Measurements from ENCODE around the gene YY1. TPM values are rescaled to one million over a fixed set of nuclear protein-coding genes. Genes with fewer than 3 reads are reported as not detected.
A peak's percentile ranks its signal among the peaks of the same experiment; 100 is the strongest.

Gene YY1
- total and polyA plus RNA-seq, 10 donors: 28.4 to 64.1 (median 56.9) TPM

DNA sequence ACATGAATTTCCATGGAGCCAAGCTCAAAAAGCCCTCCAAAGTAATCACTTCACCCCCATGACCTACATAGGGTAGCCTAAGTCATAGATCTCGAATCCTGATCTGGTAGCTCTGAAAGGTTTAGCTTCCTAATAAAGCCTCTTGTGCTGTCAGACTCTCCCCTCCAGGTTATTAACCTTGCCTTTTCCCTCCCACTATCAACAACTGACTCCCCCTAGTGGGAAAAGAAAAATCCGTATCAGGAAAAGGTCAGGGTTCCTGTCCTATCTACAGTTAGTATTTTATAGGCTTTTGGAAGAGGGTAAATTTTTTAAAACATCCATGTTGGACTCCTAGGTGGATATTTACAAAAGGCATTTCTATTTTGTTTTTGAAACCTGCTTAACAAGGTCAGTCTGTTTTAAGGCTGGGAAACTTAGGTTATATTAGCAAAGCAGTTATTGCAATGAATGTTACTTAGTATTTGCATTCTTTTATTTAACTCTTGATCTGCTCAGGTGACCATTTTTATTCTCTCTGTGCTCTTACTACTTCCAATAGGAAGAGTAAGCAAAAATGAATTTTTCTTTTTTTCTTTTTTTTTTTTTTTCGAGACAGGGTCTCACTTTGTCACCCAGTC is 8.0 kb downstream of the YY1 start:
- Histone ChIP-seq H3K36me3 (peaks cover 0 to 7% (median 0%) of the 10 kb centered on the region in 6 donors), H3K27me3 (replicated peaks in 1 of 7) (no peaks in the 10 kb centered on the region), H3K4me3 (no peak overlapping the region), H3K27ac (peak overlapping the region in 4 of 8 donors; percentile 8 to 64 (median 30)), H3K4me1 (peaks cover 61 to 100% (median 92%) of the 10 kb centered on the region in 6 donors), H3K9me3 (no peaks in the 10 kb centered on the region)
- TF ChIP-seq POLR2AphosphoS5 (IDR thresholded peaks at IDR 0.05) (no peak), CTCF (IDR thresholded peaks at IDR 0.05 in 8 of 11, conservative IDR thresholded peaks at IDR 0.05 in 3 of 11) (peak in 9 of 11 experiments; percentile 26 to 58 (median 47))
- intact Hi-C loops (cut with DNase I; ENCODE audit: low total_unique reads): no loop called here
- 25 to 33% (median 29%) methylated on average over 3 of the region's 3 CpGs for WGBS, 5 donors
- no peak for DNase-seq

DNA sequence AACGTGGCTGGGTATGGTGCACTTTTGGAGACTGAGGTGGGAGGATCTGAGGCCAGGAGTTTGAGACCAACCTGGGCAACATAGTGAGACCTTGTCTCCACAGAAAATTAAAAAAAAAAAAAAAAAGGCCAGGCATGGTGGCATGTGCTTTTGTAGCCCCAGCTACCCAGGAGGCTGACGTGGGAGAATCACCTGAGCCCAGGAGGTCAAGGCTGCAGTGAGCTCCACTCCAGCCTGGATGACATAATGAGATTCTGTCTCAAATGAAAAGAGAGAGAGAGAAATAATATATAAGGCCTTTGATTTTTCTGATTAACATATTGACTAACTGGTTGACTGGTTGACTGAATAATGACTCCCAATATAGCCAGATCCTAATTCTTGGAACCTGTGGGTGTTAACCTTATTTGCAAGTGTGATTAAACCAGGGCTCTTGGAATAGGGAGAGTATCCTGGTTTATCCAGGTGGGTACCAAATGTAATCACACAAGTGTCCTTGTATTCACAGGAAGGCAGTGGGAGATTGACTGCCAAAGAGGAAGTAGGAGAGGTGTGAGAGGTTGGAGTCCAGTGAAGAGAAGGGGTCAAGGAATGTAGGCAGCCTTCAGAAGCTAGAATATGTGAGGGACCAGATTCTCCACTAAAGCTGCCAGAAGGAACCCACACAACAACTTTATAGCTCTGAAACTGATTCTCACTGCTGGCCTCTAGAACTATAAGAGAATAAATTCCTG is 12.0 kb downstream of the YY1 start:
- H3K27ac ChIP-seq: peak overlapping the region in 3 of 8 donors; percentile 7 to 26 (median 16)
- no peaks in the 10 kb centered on the region for H3K9me3 ChIP-seq
- no peak for TF ChIP-seq CTCF (IDR thresholded peaks at IDR 0.05 in 8 of 11, conservative IDR thresholded peaks at IDR 0.05 in 3 of 11)
- TF ChIP-seq POLR2AphosphoS5 (IDR thresholded peaks at IDR 0.05): no peak
- no peak for TF ChIP-seq POLR2A (IDR thresholded peaks at IDR 0.05)
- H3K36me3 ChIP-seq: no peaks in the 10 kb centered on the region
- intact Hi-C loops (cut with DNase I; ENCODE audit: low total_unique reads): no loop called here
- 79 to 92% (median 83%) methylated on average over 2 of the region's 2 CpGs for WGBS, 5 donors
- peaks cover 51 to 100% (median 87%) of the 10 kb centered on the region in 6 donors for H3K4me1 ChIP-seq
- DNase-seq: no peak
- no peak overlapping the region for H3K4me3 ChIP-seq
- H3K27me3 ChIP-seq (replicated peaks in 1 of 7): no peaks in the 10 kb centered on the region

GRCh38 chr14:100252684-100253083 is 13.7 kb downstream of the YY1 start:
- Histone ChIP-seq H3K27ac (no peak overlapping the region), H3K27me3 (replicated peaks in 1 of 7) (no peaks in the 10 kb centered on the region), H3K4me3 (no peak overlapping the region), H3K9me3 (no peaks in the 10 kb centered on the region), H3K4me1 (peaks cover 36 to 100% (median 85%) of the 10 kb centered on the region in 6 donors), H3K36me3 (no peaks in the 10 kb centered on the region)
- no peak for DNase-seq
- intact Hi-C loops (cut with DNase I; ENCODE audit: low total_unique reads): no loop called here
- TF ChIP-seq POLR2A (IDR thresholded peaks at IDR 0.05) (no peak), CTCF (IDR thresholded peaks at IDR 0.05 in 8 of 11, conservative IDR thresholded peaks at IDR 0.05 in 3 of 11) (no peak), POLR2AphosphoS5 (IDR thresholded peaks at IDR 0.05) (no peak)

GRCh38 chr14:100256339-100256895 is 17.5 kb downstream of the YY1 start:
- H3K27me3 ChIP-seq (replicated peaks in 1 of 7): no peaks in the 10 kb centered on the region
- peak overlapping the region in 1 of 8 donors; percentile 53 for H3K27ac ChIP-seq
- no peaks in the 10 kb centered on the region for H3K9me3 ChIP-seq
- 60 to 76% (median 67%) methylated on average over 3 of the region's 3 CpGs for WGBS, 5 donors
- no peak overlapping the region for H3K4me3 ChIP-seq
- no peak for DNase-seq
- no peaks in the 10 kb centered on the region for H3K36me3 ChIP-seq
- intact Hi-C loops (cut with DNase I; ENCODE audit: low total_unique reads): no loop called here
- TF ChIP-seq POLR2A (IDR thresholded peaks at IDR 0.05): no peak
- TF ChIP-seq POLR2AphosphoS5 (IDR thresholded peaks at IDR 0.05): no peak
- no peak for TF ChIP-seq CTCF (IDR thresholded peaks at IDR 0.05 in 8 of 11, conservative IDR thresholded peaks at IDR 0.05 in 3 of 11)
- H3K4me1 ChIP-seq: peaks cover 32 to 100% (median 85%) of the 10 kb centered on the region in 6 donors
